AG04450 (cell line): ENCODE data around the gene GPR62. TPM values are rescaled to one million over a fixed set of nuclear protein-coding genes. Genes with fewer than 3 reads are reported as not detected.

Experiments used
- CTCF ChIA-PET: fragments of 300-600, 350-600 bp; formaldehyde crosslinking; extraction: SDS; loops from one replicate; lab custom pipeline; 2022; ENCODE audit warnings: antibody characterized with exemption, inconsistent platforms; lab: Charles Lee
- POLR2A ChIA-PET: fragments of 350-600 bp; formaldehyde crosslinking; extraction: SDS; loops from one replicate; lab custom pipeline; 2021; ENCODE audit warnings: antibody characterized with exemption, inconsistent platforms; lab: Yijun Ruan, JAX
- DNase-seq: peaks from one replicate; pipeline ENCODE4 v3.0.0-alpha.2; 2011; ENCODE audit warnings: low read depth, low spot score
- H3K27ac ChIP-seq: one replicate; pipeline ENCODE4 v1.5.1; 2012; ENCODE audit warnings: low read depth, low read length, control low read depth
- H3K27me3 ChIP-seq: one replicate; pipeline ENCODE4 v1.6.0; 2012; ENCODE audit warnings: low read length; ENCODE audit not compliant: control insufficient read depth, insufficient read depth
- H3K4me3 ChIP-seq: 2 replicates; pipeline ENCODE4 v1.5.1; 2011; ENCODE audit warnings: mild to moderate bottlenecking, low read depth, low read length, control low read depth
- H3K9me3 ChIP-seq: 2 replicates; pipeline ENCODE4 v1.5.1; 2012; ENCODE audit warnings: low read length; ENCODE audit not compliant: control insufficient read depth, insufficient read depth
- polyA plus RNA-seq: library from polyadenylated mRNA; depleted of rRNA; stranded (reverse); fragments of >200 nt; gene quantifications from 2 replicates; pipeline ENCODE4 v1.2.3, GENCODE V29; 2011
- TF ChIP-seq, protein P1 (sequence below): IDR thresholded peaks from 2 replicates; pipeline ENCODE4 v1.5.1; 2011; ENCODE audit warnings: low read depth, low read length, control low read depth, inconsistent platforms

Gene GPR62
- polyA plus RNA-seq, 1 experiment: not detected

DNA sequence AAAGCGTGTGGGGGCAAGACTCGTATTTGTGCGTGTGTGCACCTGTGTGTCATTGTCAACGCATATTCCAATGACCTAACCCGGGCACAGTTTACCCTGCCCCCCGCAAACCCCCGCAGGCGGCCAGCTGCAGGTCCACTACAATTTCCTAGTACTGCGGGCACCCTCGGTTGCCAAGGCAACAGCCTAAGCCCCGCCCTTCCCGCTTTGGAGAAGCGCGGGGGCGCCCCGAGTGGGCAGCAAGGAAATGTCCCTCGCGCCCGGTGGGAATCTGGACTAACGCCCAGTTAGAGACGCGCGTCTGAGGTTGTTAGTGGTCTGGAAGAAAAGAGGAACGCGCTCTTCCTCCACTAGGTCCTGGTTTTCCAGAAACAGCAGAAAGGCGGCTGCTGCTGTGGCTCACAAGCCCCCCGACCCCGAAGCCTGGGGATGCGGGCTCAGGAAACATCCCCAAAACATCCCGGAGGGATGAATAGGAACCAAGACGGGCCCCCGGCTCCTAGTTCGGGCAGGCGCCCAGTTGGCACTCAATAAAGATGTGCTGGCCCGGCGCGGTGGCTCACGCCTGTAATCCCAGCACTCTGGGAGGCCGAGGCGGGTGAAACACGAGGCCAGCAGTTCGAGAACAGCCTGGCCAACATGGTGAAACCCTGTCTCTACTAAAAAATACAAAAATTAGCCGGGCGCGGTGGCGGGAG is 20.8 kb downstream of the GPR62 start:
- no peak for DNase-seq
- no peaks in the 10 kb centered on the region for H3K27me3 ChIP-seq
- H3K9me3 ChIP-seq: peaks cover 3% of the 10 kb centered on the region; the same call in 1 of the 2 replicates
- H3K4me3 ChIP-seq: peak overlapping the region; percentile 63
- POLR2A ChIA-PET: no interaction called here
- CTCF ChIA-PET: interaction anchor here (0.6 to 3.4 kb wide), 4 partner anchors 8 to 542 kb away, joined by 3 to 48 read pairs (median 19); partner anchors contain the start of genes ACY1, PARP3 and RRP9
- TF ChIP-seq, protein P1, sequence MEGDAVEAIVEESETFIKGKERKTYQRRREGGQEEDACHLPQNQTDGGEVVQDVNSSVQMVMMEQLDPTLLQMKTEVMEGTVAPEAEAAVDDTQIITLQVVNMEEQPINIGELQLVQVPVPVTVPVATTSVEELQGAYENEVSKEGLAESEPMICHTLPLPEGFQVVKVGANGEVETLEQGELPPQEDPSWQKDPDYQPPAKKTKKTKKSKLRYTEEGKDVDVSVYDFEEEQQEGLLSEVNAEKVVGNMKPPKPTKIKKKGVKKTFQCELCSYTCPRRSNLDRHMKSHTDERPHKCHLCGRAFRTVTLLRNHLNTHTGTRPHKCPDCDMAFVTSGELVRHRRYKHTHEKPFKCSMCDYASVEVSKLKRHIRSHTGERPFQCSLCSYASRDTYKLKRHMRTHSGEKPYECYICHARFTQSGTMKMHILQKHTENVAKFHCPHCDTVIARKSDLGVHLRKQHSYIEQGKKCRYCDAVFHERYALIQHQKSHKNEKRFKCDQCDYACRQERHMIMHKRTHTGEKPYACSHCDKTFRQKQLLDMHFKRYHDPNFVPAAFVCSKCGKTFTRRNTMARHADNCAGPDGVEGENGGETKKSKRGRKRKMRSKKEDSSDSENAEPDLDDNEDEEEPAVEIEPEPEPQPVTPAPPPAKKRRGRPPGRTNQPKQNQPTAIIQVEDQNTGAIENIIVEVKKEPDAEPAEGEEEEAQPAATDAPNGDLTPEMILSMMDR: peak; percentile 15; the same call in 1 of the 2 replicates
- peak overlapping the region; percentile 31 for H3K27ac ChIP-seq

DNA sequence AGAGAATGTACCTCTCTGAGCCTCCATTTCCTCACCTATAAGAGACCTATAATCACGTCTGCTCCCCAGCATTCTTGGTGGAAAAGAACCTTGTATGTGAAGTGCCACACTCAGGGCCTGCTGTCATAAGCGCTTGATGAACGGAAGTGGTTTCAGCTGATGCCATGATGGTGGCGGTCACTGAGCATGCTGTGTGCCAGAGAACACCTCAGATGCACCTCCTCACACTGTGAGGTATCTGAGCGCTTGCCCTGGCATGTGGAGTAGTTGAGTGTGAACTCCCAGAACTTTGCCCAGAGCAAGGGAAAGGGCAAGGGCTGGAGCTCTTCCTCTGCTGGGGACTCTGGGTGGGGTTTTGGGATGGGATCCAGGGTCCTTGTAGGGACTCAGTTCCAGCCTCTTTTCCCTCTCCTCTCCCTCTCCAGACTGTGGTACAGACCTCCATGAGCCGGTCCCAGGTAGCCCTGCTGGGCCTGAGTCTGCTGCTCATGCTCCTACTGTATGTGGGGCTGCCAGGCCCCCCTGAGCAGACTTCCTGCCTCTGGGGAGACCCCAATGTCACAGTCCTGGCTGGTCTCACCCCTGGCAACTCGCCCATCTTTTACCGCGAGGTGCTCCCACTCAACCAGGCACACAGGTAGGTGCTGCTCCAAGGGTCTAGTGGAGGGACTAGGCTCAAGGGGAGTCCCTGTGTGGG is 22.4 kb downstream of the GPR62 start:
- no peak for DNase-seq
- H3K27ac ChIP-seq: no peak overlapping the region
- ChIA-PET CTCF (interaction anchor here (1.3 kb wide), 1 partner anchor 36 kb away, joined by 4 read pairs; the partner anchor contains the start of gene RRP9), POLR2A (no interaction called here)
- peaks cover 3% of the 10 kb centered on the region; the same call in 1 of the 2 replicates for H3K9me3 ChIP-seq
- H3K4me3 ChIP-seq: no peak overlapping the region
- TF ChIP-seq, protein P1: no peak
- H3K27me3 ChIP-seq: no peaks in the 10 kb centered on the region

- CTCF ChIA-PET: no interaction called here
- H3K9me3 ChIP-seq: peaks cover 3% of the 10 kb centered on the region; the same call in 1 of the 2 replicates
- TF ChIP-seq, protein P1: no peak
- POLR2A ChIA-PET: no interaction called here
- no peak overlapping the region for H3K27ac ChIP-seq
- no peak overlapping the region for H3K4me3 ChIP-seq
- DNase-seq: no peak
- H3K27me3 ChIP-seq: no peaks in the 10 kb centered on the region
Measured at GRCh38 chr3:51978143-51978502, 22.9 kb downstream of the GPR62 start.

DNA sequence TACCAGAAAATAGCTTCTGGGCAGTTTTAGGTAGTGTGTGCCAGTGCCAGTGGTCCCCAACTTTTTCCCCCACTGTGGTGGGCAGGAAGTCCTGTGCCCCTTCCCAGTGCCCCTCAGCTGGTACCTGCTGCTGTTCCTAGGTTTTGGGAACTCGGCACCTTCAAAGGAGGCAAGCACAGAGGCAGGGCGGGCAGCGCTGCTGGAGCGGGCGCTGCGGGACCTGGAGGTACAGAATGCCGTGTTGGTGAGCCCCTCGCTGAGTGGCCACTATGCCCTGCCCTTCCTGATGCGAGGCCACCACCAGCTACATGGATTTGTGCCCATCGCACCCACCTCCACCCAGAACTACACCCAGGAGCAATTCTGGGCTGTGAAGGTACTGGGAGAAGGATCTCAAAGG is 25.1 kb downstream of the GPR62 start:
- no peaks in the 10 kb centered on the region for H3K27me3 ChIP-seq
- no peak for DNase-seq
- no peak overlapping the region for H3K4me3 ChIP-seq
- no peaks in the 10 kb centered on the region; the same call in 1 of the 2 replicates for H3K9me3 ChIP-seq
- POLR2A ChIA-PET: no interaction called here
- H3K27ac ChIP-seq: no peak overlapping the region
- CTCF ChIA-PET: interaction anchor here (5.6 kb wide), 1 partner anchor 38 kb away, joined by 24 read pairs; the partner anchor contains the start of genes PARP3 and RRP9
- TF ChIP-seq, protein P1: no peak
